ENCODE data around the gene LY6G6C.

Gene LY6G6C

GRCh38 chr6:31702819-31703716, 18.5 kb downstream of the LY6G6C start, which contains the start of gene ABHD16A:
TSS of gene ABHD16A (minus strand) at chr6:31703324. CDS start at chr6:31703281, 43 bp downstream.
- DNase-seq, result peak; percentile 96

- DNase-seq, result peak; percentile 63
These were observed 19.1 kb downstream of the LY6G6C start for GRCh38 chr6:31702405-31702818.

- no peak for DNase-seq
These were observed 19.7 kb downstream of the LY6G6C start for GRCh38 chr6:31701666-31702404.

- DNase-seq, result no peak
These were observed 20.7 kb downstream of the LY6G6C start for GRCh38 chr6:31700740-31701401.

- DNase-seq, result no peak
These were observed 24.0 kb downstream of the LY6G6C start for GRCh38 chr6:31697555-31697954.

- DNase-seq, result no peak
These were observed 28.0 kb downstream of the LY6G6C start for GRCh38 chr6:31693535-31693934.

GRCh38 chr6:31692886-31693285, 28.7 kb downstream of the LY6G6C start:
- no peak for DNase-seq

- DNase-seq, result no peak
These were observed 29.2 kb downstream of the LY6G6C start for GRCh38 chr6:31692353-31692752.

GRCh38 chr6:31691564-31692108, 29.9 kb downstream of the LY6G6C start:
- DNase-seq, result no peak

- no peak for DNase-seq
These were observed 30.5 kb downstream of the LY6G6C start for GRCh38 chr6:31691078-31691463.

- no peak for DNase-seq
These were observed 31.1 kb downstream of the LY6G6C start for GRCh38 chr6:31690231-31691077.

GRCh38 chr6:31689249-31690110, 32.1 kb downstream of the LY6G6C start:
- no peak for DNase-seq

GRCh38 chr6:31687860-31688693, 33.5 kb downstream of the LY6G6C start:
- no peak for DNase-seq

GRCh38 chr6:31687321-31687720, 34.2 kb downstream of the LY6G6C start:
- DNase-seq, result no peak

- DNase-seq, result no peak
These were observed 35.1 kb downstream of the LY6G6C start for GRCh38 chr6:31686483-31686882.

GRCh38 chr6:31683591-31683990, 38.0 kb downstream of the LY6G6C start:
- DNase-seq, result no peak

- DNase-seq, result peak; percentile 76
These were observed 40.3 kb downstream of the LY6G6C start for GRCh38 chr6:31681135-31681671.

- DNase-seq, result peak; percentile 77
These were observed 41.1 kb downstream of the LY6G6C start, which contains the start of gene LY6G5C for GRCh38 chr6:31680226-31681134. TSS of gene LY6G5C (minus strand) at chr6:31681067. CDS start at chr6:31680373, 694 bp downstream.

- DNase-seq, result no peak
These were observed 43.6 kb downstream of the LY6G6C start for GRCh38 chr6:31677955-31678354.

All from activated CD8-positive, alpha-beta memory T cell treated with anti-CD3 and anti-CD28 coated beads, Interleukin-2, amount 50 U/mL, for 48 hours (primary cell).